Activated CD4-positive, alpha-beta T cell treated with anti-CD3 and anti-CD28 coated beads, Interleukin-2, amount 50 U/mL, for 4 hours (primary cell): ENCODE results near the gene GADL1.

Experiments used
- DNase-seq, 2 experiments: peaks; one replicate each; pipeline ENCODE4 v3.0.0-alpha.2; 2020

GADL1 gene

GRCh38 chr3:30691249-30691880 lies 203.1 kb downstream of the GADL1 start:
- no peak for DNase-seq

DNA sequence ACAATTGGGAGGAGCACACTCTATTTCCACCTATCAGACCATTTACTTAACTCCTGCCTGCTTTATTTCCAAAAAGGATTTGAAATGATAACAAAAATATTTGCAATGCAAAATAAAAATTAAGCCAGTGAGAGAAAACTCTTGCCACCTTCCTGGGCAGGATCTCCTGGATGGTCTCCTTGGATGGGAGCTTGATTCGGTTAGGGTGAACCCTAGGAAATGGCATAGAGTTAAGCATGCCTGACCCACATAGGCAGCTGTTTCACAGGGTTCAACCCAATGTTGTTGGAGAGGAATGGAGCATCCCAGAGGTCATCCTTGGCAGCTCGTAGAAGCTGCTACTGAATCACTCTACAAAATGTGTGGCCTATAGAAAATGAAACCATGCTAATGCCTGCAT lies 204.3 kb downstream of the GADL1 start:
- DNase-seq: no peak

DNA sequence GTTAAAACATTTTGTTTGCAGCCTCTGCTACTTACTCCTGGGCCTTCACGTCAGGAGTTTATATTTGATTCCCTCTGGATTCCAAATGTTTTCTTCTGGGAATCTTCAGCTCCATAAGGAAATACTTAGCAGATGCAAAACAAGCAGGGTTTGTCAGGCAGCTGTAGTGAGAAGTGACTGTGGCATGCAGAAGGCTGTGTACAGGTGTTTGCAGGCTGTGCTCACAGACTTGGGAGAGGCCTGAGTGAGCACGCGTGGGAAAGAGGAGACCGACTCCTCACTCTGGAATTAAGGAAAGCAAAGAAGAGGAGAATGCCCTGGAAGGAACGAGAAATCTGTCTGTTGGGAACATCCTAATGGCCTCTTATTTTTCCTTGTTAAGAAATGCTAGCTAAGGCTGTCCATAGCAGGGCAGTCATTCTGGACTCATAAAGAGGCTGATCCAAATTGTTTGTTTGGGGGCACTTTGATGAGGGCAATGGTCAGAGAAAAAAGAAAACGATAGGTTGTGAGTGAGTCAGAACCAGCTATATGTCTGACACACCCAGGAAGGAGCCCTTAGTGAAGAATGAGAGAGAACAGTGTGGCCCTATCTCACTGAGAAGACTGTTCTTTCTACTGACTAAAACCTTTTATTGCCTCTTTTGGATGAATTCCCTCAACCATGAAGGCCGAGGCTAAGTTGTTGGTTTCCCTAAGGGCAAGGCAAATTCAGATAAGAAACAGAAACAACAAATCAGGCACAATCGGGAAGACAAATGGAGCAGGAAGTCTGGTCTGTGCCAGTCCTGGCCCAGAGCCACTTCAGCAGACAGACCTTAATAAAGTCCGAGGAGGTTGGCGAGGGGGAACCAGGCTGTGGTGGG lies 205.5 kb downstream of the GADL1 start:
- DNase-seq: no peak

DNA sequence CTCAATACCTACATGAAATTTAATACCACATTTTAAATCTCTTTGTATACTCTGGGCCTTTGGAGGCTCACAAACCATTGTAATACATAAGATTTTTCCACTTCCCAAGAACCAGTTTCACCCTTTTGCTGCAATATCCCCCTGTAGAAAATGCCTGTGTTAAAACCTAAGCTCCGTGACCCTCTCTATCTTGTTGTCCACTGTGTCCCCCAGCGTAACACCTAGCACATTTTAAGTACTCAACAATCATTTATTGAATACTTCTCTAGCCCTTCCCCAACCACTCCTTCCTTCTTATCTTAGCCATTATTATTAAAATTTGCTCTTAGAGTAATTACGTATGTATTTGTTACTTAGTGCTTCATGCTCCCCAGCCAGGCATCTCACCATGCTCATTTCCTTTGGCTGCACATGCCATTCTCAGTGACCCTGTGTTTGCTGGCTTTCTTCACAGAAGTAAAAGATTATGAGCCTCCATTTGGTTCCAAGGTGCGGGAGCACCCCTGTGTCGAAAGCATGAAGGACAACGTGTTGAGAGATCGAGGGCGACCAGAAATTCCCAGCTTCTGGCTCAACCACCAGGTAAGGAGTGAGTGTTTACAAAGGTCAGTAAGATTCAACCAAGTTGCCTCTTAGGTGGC lies 206.4 kb downstream of the GADL1 start:
- no peak for DNase-seq

DNA sequence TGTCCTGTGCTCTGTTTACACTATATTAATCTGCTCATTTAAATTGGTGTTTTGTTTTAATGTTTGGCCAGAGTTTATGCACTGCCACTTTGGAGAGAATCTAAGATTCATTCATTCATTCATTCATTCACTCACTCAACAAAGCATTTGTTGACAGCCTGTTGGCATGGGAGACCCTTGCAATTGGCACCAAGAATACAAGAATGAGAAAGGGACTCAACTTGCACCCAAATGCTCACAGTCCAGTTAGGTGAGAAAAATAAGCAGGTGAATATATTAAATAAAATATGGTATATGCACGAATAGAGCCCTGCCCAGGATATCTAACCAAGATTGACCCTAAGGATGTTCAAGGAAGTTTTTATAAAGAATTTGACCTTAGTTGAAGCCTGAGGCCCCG lies 207.7 kb downstream of the GADL1 start:
- no peak for DNase-seq

- no peak for DNase-seq
Measured at GRCh38 chr3:30686176-30686575, 208.3 kb downstream of the GADL1 start.

GRCh38 chr3:30685267-30685667 lies 209.2 kb downstream of the GADL1 start:
- no peak for DNase-seq

- DNase-seq: no peak
Measured at GRCh38 chr3:30684356-30684755, 210.1 kb downstream of the GADL1 start.

DNA sequence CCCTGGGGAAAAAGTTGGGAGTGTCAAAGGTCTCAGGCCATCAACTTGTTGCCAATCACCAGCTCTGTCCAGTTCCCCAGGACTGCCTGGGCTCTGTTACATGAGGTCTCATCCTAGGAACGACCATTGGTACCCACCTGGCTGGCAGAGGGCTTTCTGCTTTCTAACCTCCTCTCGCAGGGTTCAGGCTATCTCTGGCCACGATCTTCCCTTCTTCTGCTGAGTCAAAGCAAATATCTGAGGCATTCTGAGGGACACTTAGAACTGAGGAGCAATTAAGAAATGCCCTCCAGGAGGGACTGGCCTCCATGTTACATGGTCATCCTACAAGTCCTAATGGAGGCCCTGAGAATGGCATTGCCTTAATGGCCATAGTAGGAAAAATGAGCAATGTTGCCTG lies 210.7 kb downstream of the GADL1 start:
- no peak for DNase-seq

GRCh38 chr3:30682434-30683155 lies 211.9 kb downstream of the GADL1 start:
- DNase-seq: no peak

GRCh38 chr3:30681649-30682211 lies 212.7 kb downstream of the GADL1 start:
- DNase-seq: no peak

- no peak for DNase-seq
Measured at GRCh38 chr3:30680789-30681648, 213.4 kb downstream of the GADL1 start.

- no peak for DNase-seq
Measured at GRCh38 chr3:30679045-30679444, 215.4 kb downstream of the GADL1 start.

- no peak for DNase-seq
Measured at GRCh38 chr3:30677347-30677685, 217.1 kb downstream of the GADL1 start.

GRCh38 chr3:30676424-30677346 lies 217.8 kb downstream of the GADL1 start:
- no peak for DNase-seq
